HG03565 (cell line): Measurements from ENCODE around the gene SLC22A14.
"Not testable (repeated sequence)": the region's sequence is repeated elsewhere in the genome, so short reads cannot be mapped to it uniquely, and the experiment has no call there.

ENCODE experiments used
- ATAC-seq: cut with Tn5 transposase; IDR thresholded peaks from one replicate; pipeline ENCODE4 v1.9.1; 2021; ENCODE audit warnings: mild to moderate bottlenecking, moderate library complexity; ENCODE audit not compliant: unreplicated experiment

SLC22A14 gene

GRCh38 chr3:38268522-38268921, 13.6 kb upstream of the SLC22A14 start:
- ATAC-seq, result no peak

- ATAC-seq, result no peak
These were observed 11.5 kb upstream of the SLC22A14 start for GRCh38 chr3:38270606-38271005.

GRCh38 chr3:38271553-38271952, 10.5 kb upstream of the SLC22A14 start:
- ATAC-seq, result no peak

- ATAC-seq, result no peak
These were observed 7.0 kb upstream of the SLC22A14 start for GRCh38 chr3:38274864-38275649.

- ATAC-seq, result no peak
These were observed 6.4 kb upstream of the SLC22A14 start for GRCh38 chr3:38275658-38276057.

- ATAC-seq, result no peak
These were observed 5.8 kb upstream of the SLC22A14 start for GRCh38 chr3:38276081-38276916.

- no peak for ATAC-seq
These were observed 5.0 kb upstream of the SLC22A14 start for GRCh38 chr3:38276917-38277630.

- ATAC-seq, result no peak
These were observed 3.3 kb upstream of the SLC22A14 start for GRCh38 chr3:38278841-38279240.

GRCh38 chr3:38283810-38284755, 2.0 kb downstream of the SLC22A14 start:
- no peak for ATAC-seq

- ATAC-seq, result no peak
These were observed 2.7 kb downstream of the SLC22A14 start for GRCh38 chr3:38284756-38285150.

- ATAC-seq, result not testable (repeated sequence)
These were observed 7.5 kb downstream of the SLC22A14 start for GRCh38 chr3:38289286-38290217.

- not testable (repeated sequence) for ATAC-seq
These were observed 15.0 kb downstream of the SLC22A14 start for GRCh38 chr3:38297053-38297452.

- ATAC-seq, result no peak
These were observed 15.4 kb downstream of the SLC22A14 start for GRCh38 chr3:38297537-38297936.

GRCh38 chr3:38297947-38298711, 16.0 kb downstream of the SLC22A14 start:
- ATAC-seq, result no peak

GRCh38 chr3:38306941-38307340, 24.8 kb downstream of the SLC22A14 start:
- ATAC-seq, result no peak

GRCh38 chr3:38307599-38307998, 25.5 kb downstream of the SLC22A14 start:
- no peak for ATAC-seq

GRCh38 chr3:38308456-38308855, 26.4 kb downstream of the SLC22A14 start:
- no peak for ATAC-seq

GRCh38 chr3:38311476-38311875, 29.4 kb downstream of the SLC22A14 start:
- ATAC-seq, result no peak
